Stimulated activated CD8-positive, alpha-beta memory T cell treated with anti-CD3 and anti-CD28 coated beads, Interleukin-12 subunit alpha, Interleukin-12 subunit beta, amount 100 ng/mL, for 4 hours (primary cell): Measurements from ENCODE around the gene ABCC6.
"Not testable (repeated sequence)": the region's sequence is repeated elsewhere in the genome, so short reads cannot be mapped to it uniquely, and the experiment has no call there.

Experiments
- DNase-seq: peaks from one replicate; pipeline ENCODE4 v3.0.0-alpha.2; 2020; ENCODE audit warnings: low read depth

Gene ABCC6

GRCh38 chr16:16223662-16224241 lies 458 bp upstream of the ABCC6 start:
- DNase-seq: not testable (repeated sequence)

- DNase-seq: not testable (repeated sequence)
These were observed 1.9 kb downstream of the ABCC6 start for GRCh38 chr16:16221382-16221781.

- DNase-seq: not testable (repeated sequence)
These were observed 2.8 kb downstream of the ABCC6 start for GRCh38 chr16:16220449-16220848.

DNA sequence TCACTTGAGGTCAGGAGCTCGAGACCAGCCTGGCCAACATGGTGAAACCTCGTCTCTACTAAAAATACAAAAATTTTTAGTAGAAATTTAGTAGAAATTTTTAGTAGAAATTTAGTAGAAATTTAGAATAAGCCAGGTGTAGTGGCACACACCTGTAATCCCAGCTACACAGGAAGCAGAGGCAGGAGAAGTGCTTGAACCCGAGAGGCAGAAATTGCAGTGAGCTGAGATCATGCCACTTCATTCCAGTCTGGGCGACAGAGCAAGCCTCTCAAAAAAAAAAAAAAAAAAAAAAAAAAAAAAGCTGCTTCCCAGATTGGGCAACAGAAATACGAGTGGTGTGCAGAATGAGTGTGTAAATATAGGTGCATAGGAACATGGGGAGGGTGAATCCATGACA lies 4.5 kb downstream of the ABCC6 start:
- not testable (repeated sequence) for DNase-seq

- not testable (repeated sequence) for DNase-seq
These were observed 4.9 kb downstream of the ABCC6 start for GRCh38 chr16:16218349-16218748.

GRCh38 chr16:16213863-16214293 lies 9.4 kb downstream of the ABCC6 start:
- DNase-seq: not testable (repeated sequence)

GRCh38 chr16:16211404-16211803 lies 11.9 kb downstream of the ABCC6 start:
- not testable (repeated sequence) for DNase-seq

DNA sequence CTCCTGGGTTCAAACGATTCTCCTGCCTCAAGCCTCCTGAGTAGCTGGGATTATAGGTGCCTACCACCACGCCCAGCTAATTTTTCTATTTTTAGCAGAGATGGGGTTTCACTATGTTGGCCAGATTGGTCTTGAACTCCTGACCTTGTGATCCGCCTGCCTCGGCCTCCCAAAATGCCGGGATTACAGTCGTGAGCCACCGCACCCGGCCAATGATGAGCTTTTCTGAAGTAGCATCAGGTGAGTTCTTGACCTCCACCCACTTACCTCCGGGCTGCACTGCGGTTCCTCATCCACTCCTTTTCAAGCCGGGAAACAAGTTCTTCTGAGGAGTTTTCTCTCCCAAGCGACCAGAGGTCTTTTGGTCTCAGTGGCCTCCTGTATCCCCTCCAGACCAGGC lies 14.8 kb downstream of the ABCC6 start:
- DNase-seq: not testable (repeated sequence)

- DNase-seq: not testable (repeated sequence)
These were observed 15.4 kb downstream of the ABCC6 start for GRCh38 chr16:16207787-16208334.

GRCh38 chr16:16207097-16207786 lies 16.1 kb downstream of the ABCC6 start:
- DNase-seq: not testable (repeated sequence)

- not testable (repeated sequence) for DNase-seq
These were observed 17.4 kb downstream of the ABCC6 start for GRCh38 chr16:16205864-16206263.

- not testable (repeated sequence) for DNase-seq
These were observed 18.7 kb downstream of the ABCC6 start for GRCh38 chr16:16204552-16204951.

- DNase-seq: not testable (repeated sequence)
These were observed 19.8 kb downstream of the ABCC6 start for GRCh38 chr16:16203494-16203893.

- DNase-seq: not testable (repeated sequence)
These were observed 20.7 kb downstream of the ABCC6 start for GRCh38 chr16:16202400-16203143.

GRCh38 chr16:16201880-16202279 lies 21.4 kb downstream of the ABCC6 start:
- DNase-seq: not testable (repeated sequence)

DNA sequence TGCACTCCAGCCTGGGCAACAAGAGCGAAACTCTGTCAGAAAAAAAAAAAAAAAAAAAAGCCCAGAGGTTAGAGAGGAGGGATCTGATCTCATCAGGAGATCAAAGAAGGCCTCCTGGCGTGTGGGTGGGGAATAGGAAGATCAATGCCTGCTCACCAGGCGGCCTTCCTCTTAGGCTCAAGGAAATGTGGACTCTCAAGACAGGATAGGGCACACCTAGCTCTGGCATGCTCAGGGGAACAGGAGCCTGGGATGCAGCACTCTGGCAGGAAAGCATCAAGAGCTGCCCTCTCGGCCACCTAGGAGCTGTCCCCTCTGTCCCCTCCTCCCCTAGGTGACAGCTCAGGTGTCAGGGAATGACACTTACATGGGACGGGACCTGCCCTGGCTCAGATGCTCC lies 22.9 kb downstream of the ABCC6 start:
- not testable (repeated sequence) for DNase-seq

DNA sequence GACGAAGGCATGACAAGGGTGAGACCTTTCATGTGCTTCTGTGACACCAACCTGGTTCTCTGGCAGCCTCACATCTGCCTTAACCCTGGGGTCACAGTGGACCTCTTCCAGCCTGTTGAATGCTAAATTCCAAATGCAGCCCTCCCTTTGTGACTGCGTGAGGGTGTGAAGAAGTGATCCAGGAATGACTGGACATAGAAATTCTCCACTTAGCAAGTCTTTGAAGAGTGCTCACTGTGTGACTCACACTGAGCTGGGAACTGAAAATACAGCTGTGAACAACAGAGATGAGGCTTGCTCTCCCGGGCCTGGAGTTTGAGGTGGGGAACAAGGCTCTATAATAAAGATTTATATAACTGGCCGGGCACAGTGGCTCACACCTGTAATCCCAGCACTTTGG lies 23.9 kb downstream of the ABCC6 start:
- DNase-seq: not testable (repeated sequence)

GRCh38 chr16:16197966-16198365 lies 25.3 kb downstream of the ABCC6 start:
- DNase-seq: no peak

GRCh38 chr16:16197331-16197730 lies 26.0 kb downstream of the ABCC6 start:
- no peak for DNase-seq

- no peak for DNase-seq
These were observed 27.2 kb downstream of the ABCC6 start for GRCh38 chr16:16196099-16196498.

DNA sequence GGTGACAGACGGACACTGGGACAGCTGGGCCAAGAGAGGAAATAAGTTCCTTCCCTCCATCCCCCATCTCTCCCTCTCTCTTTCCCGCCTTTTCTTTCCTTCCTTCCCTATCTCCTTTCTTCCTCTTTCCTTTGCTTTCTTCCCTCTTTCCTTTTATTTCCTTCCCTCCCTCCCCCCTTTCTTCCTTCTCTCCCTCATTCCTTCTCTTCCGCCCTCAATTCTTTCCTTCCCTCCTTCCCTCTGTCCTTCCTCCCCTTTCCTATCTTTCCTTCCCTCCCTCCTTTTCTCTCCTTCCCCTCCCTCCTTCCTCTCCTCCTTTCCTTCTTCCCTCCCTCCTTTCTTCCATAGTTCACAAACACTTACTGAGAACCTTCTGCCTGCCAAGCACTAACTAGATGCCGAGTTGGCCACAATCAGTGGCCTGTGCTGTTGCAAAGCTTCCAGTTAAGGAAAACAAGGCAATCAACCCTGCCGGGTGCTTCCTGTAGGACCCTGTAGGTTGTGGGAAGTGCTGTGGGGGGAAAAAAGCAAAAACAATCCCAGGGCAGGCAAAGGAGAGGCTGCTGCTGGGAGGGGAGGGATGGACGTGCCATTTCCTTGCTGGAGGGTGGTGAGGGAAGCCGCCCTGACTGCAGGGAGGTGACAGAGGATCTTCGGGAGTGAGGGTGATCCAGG lies 31.7 kb downstream of the ABCC6 start:
- no peak for DNase-seq

DNA sequence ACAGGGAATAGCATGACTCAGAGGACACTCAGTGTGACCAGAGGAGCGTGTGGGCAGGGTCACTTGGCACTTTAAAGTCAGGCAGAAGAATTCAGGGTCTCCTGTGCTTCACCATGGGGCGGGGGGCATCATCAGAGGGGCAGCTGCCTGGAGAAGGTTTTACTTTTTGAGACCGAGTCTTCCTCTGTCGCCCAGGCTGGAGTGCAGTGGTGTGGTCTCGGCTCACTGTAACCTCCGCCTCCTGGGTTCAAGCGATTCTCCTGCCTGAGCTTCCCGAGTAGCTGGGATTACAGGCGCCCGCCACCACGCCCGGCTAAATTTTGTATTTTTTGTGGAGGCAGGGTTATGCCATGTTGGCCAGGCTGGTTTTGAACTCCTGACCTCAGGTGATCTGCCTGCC lies 32.3 kb downstream of the ABCC6 start:
- DNase-seq: not testable (repeated sequence)
